ENCODE data around the gene SEM1. TPM values are rescaled to one million over a fixed set of nuclear protein-coding genes. Genes with fewer than 3 reads are reported as not detected.

SEM1 gene
- total and polyA plus RNA-seq, 2 experiments from 2014 or later = 24.0 to 215 TPM

GRCh38 chr7:96691702-96692101 is 17.9 kb downstream of the SEM1 start:
- Histone ChIP-seq H3K36me3 (peaks cover 22% of the 10 kb centered on the region), H3K9me3 (ENCODE audit: low read depth) (no peaks in the 10 kb centered on the region), H3K4me3 (no peak overlapping the region), H3K27ac (no peak overlapping the region), H3K4me1 (ENCODE audit: low read depth) (no peaks in the 10 kb centered on the region), H3K27me3 (no peaks in the 10 kb centered on the region)
- no peak for DNase-seq (ENCODE audit: low read depth in 1 of 2, low spot score in 1 of 2)
- TF ChIP-seq CTCF (IDR thresholded peaks at IDR 0.05; ENCODE audit: low read depth, low read length) = no peak

DNA sequence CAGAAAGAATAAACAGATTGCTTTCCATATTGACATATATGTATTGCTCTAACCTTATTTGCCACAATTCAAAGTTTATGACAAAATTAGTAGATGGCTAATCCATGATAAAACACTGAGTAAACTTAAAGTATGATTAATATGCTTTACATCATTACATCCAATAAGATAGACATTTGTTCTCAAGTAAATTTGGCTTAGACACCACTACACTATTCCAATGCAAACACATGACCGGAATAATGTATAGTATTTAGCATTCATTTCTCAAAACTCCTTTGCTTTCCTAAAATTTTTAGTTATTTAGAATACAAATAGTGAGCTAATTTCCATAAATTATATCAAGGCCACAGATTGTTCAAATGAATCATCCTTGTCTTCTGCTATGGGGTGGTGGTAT is 20.2 kb downstream of the SEM1 start:
- TF ChIP-seq CTCF (IDR thresholded peaks at IDR 0.05; ENCODE audit: low read depth, low read length) = no peak
- H3K27me3 ChIP-seq = no peaks in the 10 kb centered on the region
- no peak for DNase-seq (ENCODE audit: low read depth in 1 of 2, low spot score in 1 of 2)
- H3K4me1 ChIP-seq (ENCODE audit: low read depth) = no peaks in the 10 kb centered on the region
- no peaks in the 10 kb centered on the region for H3K9me3 ChIP-seq (ENCODE audit: low read depth)
- no peak overlapping the region for H3K27ac ChIP-seq
- H3K36me3 ChIP-seq = peaks cover 16% of the 10 kb centered on the region
- no peak overlapping the region for H3K4me3 ChIP-seq

DNA sequence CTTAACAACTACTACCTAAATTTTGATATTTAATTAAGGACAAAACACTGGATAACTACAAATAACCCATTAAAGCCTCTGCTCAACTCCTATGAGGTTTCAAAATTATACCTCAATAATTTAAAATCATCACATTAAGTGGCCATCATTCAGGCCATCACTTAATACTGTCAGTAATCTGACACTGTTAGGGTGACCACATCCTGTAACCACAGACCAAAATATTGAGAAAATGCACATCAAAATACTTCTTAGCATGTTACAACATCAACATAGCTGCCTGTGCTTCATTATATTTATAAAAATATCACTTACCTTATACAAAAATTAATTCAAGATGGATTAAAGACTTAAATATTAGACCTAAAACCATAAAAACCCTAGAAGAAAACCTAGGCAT is 23.3 kb downstream of the SEM1 start:
- peak in 1 of 2 donors; percentile 11 for DNase-seq (ENCODE audit: low read depth in 1 of 2, low spot score in 1 of 2)

DNA sequence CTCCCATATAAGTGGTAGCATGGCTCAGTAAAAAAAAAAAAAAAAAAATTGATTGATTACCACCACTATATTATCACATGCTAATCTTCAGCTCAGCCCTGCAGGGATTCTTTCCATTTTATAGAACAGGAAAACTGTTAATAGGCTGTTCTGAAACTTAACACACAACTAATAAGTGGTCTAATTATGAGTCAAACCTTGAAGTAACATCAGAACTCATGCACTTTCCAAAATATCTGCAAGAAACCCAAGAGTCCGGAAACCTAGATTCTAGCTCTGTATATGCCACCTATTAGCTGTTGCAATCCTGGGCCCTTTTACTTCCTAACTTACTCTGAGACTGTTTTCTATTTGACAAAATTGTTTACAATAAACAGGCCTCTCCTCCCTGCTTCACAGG is 23.9 kb downstream of the SEM1 start:
- Histone ChIP-seq H3K9me3 (ENCODE audit: low read depth) (no peaks in the 10 kb centered on the region), H3K4me1 (ENCODE audit: low read depth) (no peaks in the 10 kb centered on the region), H3K36me3 (peaks cover 12% of the 10 kb centered on the region), H3K27me3 (no peaks in the 10 kb centered on the region), H3K27ac (no peak overlapping the region), H3K4me3 (no peak overlapping the region)
- DNase-seq (ENCODE audit: low read depth in 1 of 2, low spot score in 1 of 2) = no peak
- no peak for TF ChIP-seq CTCF (IDR thresholded peaks at IDR 0.05; ENCODE audit: low read depth, low read length)

More for the DNA sequence above, 23.3 kb downstream of the SEM1 start:
- peaks cover 12% of the 10 kb centered on the region for H3K36me3 ChIP-seq
- no peaks in the 10 kb centered on the region for H3K4me1 ChIP-seq (ENCODE audit: low read depth)
- no peaks in the 10 kb centered on the region for H3K27me3 ChIP-seq
- H3K9me3 ChIP-seq (ENCODE audit: low read depth) = no peaks in the 10 kb centered on the region
- no peak overlapping the region for H3K27ac ChIP-seq
- no peak for TF ChIP-seq CTCF (IDR thresholded peaks at IDR 0.05; ENCODE audit: low read depth, low read length)
- no peak overlapping the region for H3K4me3 ChIP-seq

- Histone ChIP-seq H3K27me3 (no peaks in the 10 kb centered on the region), H3K27ac (no peak overlapping the region), H3K4me1 (ENCODE audit: low read depth) (no peaks in the 10 kb centered on the region), H3K4me3 (no peak overlapping the region), H3K9me3 (ENCODE audit: low read depth) (no peaks in the 10 kb centered on the region), H3K36me3 (peaks cover 12% of the 10 kb centered on the region)
- TF ChIP-seq CTCF (IDR thresholded peaks at IDR 0.05; ENCODE audit: low read depth, low read length) = no peak
- no peak for DNase-seq (ENCODE audit: low read depth in 1 of 2, low spot score in 1 of 2)
Measured at GRCh38 chr7:96685353-96685752, 24.3 kb downstream of the SEM1 start.

DNA sequence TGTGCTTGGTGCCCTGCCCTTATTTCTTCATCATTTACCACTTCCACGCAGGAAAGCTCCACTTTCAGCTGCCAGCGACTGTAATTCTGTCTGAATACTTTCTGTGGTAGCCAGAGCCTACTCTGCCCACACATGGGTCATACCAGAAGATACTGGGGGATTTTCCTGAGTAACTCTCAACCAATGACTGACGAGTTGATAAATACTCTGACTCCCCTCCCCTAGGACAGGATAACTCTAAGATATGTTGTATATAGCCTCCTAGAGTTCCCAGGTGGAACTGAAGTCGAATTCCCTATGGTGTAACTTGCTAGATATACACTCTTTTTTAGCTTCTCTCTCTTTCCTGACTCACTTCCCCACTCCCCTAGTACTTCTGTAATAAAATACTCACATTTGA is 29.8 kb downstream of the SEM1 start:
- no peak for TF ChIP-seq CTCF (IDR thresholded peaks at IDR 0.05; ENCODE audit: low read depth, low read length)
- Histone ChIP-seq H3K27me3 (no peaks in the 10 kb centered on the region), H3K9me3 (ENCODE audit: low read depth) (no peaks in the 10 kb centered on the region), H3K4me3 (no peak overlapping the region), H3K4me1 (ENCODE audit: low read depth) (no peaks in the 10 kb centered on the region), H3K36me3 (no peaks in the 10 kb centered on the region), H3K27ac (no peak overlapping the region)
- DNase-seq (ENCODE audit: low read depth in 1 of 2, low spot score in 1 of 2) = no peak

Measured in cardiac muscle cell (in vitro differentiated cells and primary cell).